Ecto neural progenitor cell (in vitro differentiated cells): Measurements from ENCODE around the gene PAH.
A peak's percentile ranks its signal among the peaks of the same experiment; 100 is the strongest.

Source experiments
- DNase-seq: peaks from one replicate; pipeline ENCODE4 v3.0.0-alpha.2; 2018; ENCODE audit warnings: low spot score

The PAH gene

GRCh38 chr12:102950107-102950949 is 33.3 kb upstream of the PAH start:
- peak; percentile 87 for DNase-seq

- DNase-seq: peak; percentile 87
These were observed 31.9 kb upstream of the PAH start for GRCh38 chr12:102948941-102949352.

DNA sequence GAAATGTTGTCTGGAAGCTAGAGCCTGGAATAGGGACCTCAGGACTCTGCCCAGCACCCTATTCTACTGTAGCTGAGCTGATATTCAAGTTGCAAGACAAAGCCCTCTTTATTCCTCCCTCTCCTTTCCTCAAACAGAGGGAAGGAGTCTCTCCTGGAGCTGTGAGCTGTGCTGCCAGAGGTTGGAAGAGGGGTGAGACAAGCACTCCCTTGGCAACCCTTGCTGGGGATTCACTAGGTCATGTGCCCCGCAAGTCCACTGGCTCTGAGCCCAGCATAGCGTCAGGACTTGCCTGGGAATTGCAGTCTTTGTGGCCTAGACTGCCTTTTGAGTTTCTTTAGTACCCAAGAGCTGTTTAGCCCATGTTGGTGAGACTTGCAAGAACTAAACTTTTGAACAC is 29.0 kb upstream of the PAH start:
- DNase-seq: no peak

- no peak for DNase-seq
These were observed 22.7 kb upstream of the PAH start for GRCh38 chr12:102939670-102940222.

- DNase-seq: no peak
These were observed 22.0 kb upstream of the PAH start for GRCh38 chr12:102939059-102939458.

- DNase-seq: no peak
These were observed 16.1 kb upstream of the PAH start for GRCh38 chr12:102933168-102933567.

GRCh38 chr12:102927220-102927619 is 10.2 kb upstream of the PAH start:
- no peak for DNase-seq

DNA sequence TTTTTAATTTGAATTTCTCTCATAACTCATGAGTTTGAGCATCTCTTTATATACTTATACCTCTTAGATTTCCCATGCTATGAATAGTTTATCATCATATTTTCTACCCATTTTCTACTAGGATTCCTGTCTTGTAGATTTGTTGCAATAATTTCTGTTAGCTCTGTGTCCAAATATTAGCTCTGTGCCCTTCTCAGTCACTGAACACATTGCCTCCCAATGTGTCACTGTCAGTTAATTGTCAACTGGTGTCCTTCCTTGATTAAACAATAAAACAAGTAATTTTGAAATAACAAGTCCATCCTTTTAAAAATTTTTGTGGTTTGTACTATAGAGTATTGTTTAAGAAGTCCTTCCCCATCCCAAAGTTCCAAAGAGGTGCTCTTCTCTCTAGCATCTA is 4.2 kb upstream of the PAH start:
- no peak for DNase-seq

DNA sequence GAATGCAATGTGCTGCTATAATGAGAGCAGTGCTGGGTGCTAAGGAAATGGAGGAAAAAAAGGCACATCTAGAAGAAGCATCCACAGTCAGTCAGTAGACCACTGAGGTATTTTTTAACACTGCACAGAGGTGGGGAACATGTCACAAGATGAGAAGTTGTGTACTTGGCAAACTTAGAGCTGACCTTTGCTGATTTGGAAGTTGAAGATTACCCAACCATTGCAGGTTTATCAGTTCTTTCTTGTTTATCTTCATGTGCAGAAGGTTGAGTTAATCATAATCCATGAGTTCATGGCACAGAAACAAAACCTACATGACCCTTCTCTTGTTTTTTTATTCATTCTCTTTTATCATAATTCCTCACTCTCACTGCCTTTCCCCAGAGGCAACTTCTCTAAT is 3.2 kb upstream of the PAH start:
- no peak for DNase-seq

DNA sequence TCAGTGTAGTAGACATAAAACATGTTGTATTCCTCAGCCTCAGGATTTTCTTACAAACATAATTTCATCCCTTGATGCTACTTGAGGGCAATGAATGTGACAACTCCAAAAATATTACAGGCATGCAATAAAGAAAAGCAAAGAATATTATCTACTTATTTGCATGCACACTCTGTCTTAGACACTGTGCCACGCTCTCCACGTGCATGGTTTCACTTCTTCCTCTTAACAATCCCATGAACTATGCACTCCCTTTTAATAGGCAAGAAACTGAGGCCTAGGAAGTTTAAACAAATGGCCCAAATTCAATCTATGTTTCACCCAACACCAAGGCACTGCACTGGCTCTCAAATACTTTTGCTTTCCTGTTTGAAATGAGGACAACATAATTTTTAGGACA is 1.8 kb upstream of the PAH start:
- no peak for DNase-seq

DNA sequence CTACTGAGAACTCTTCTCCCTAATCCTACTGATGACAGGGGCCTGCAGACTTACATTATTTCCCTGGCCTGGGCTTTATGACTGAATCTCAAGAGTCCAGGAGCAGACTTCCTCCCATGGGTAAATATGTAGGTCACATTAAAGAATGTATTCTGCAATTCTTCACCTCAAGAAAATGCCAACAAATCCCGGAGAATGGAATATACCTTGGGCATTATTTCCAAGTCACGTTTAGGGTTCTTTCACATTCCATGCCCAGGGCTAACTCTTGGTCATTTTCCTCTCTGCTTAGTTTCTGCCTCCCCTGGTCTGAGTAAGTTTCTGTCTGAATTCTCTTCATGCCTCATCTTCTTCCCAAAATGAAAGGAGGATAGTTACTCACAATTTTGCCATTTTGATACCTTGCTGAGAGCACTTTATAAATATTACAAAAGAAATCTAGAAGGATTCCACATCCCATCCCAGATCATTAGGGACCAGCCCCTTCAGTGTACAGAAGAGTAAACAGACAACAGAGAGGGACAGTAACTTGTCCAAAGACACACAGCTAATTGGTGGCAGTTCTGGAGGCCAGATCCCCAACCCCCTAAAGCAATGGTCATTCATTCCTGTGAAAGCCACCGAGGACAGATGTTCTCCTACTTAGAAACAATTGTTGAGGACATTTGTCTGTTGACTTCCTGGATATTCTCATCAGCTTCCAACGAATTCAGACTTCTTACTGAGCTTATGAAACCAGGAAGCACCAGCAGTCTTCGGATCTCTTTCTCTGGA is 605 bp downstream of the PAH start:
- no peak for DNase-seq

GRCh38 chr12:102913453-102914226 is 3.4 kb downstream of the PAH start:
- DNase-seq: no peak

- no peak for DNase-seq
These were observed 4.8 kb downstream of the PAH start for GRCh38 chr12:102912258-102912657.

DNA sequence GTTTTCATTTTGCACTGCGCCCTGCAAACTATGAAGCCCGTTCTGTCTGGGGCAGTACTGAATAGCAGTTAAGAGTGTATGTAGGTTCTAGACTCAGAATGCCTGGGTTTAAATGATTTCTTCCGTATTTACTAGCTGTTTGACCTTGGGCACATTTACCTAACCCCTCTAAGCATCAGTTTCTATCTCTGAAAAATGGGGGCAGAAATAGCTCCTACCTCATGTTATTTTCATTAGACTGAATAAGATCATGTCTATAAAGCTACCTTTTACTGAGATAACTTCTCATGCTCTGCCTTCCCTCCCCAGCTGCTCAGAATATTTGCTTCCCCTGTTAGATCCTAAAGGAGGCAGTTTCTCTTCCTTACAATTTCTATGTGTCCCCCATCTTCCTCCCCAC is 5.7 kb downstream of the PAH start:
- no peak for DNase-seq

- DNase-seq: no peak
These were observed 6.3 kb downstream of the PAH start for GRCh38 chr12:102910792-102911191.

DNA sequence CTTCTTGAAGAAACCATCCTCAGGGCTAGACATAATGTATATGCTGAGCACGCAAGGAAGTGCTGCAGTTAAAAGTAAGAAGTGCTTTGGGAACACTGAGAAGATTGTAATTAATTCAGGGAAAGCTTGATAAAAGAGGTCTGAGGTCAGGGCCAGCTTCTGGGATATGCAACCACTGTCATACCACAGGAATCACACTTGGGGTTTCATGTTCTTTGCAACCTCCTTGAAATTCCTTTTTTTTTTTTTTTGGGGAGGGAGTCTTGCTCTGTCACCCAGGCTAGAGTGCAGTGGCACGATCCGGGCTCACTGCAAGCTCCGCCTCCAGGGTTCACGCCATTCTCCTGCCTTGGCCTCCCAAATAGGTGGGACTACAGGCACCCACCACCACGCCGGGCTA is 6.9 kb downstream of the PAH start:
- DNase-seq: no peak

GRCh38 chr12:102907918-102908317 is 9.1 kb downstream of the PAH start:
- DNase-seq: no peak

- no peak for DNase-seq
These were observed 11.8 kb downstream of the PAH start for GRCh38 chr12:102905229-102905628.

GRCh38 chr12:102903337-102904007 is 13.6 kb downstream of the PAH start:
- no peak for DNase-seq

- no peak for DNase-seq
These were observed 15.0 kb downstream of the PAH start for GRCh38 chr12:102902093-102902492.

DNA sequence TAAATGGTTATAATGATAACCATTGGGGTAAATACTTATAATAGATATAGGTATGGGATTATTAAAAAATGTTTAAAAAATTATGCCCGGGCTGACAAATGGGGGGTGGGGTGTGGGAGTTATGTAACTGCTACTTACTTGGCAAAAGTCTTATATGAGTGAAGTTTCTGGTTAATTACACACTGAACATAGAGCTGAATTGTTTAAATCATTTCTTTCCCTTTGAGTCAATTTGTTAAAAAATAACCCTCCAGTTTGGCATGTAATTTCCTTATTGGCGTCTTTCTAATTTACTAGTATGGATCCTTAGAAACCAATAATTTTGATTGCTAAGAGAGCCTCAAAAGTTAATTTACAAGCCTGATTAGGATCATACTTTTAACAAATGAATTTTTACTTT is 16.7 kb downstream of the PAH start:
- DNase-seq: no peak

GRCh38 chr12:102896067-102896466 is 21.0 kb downstream of the PAH start:
- no peak for DNase-seq
